Stimulated activated CD4-positive, alpha-beta T cell treated with anti-CD3 and anti-CD28 coated beads, Interleukin-12 subunit alpha, Interleukin-12 subunit beta, amount 100 ng/mL, for 4 hours (primary cell): ENCODE measurements around the gene PIGL.

Source experiments
- DNase-seq: peaks from one replicate; pipeline ENCODE4 v3.0.0-alpha.2; 2020

PIGL gene

DNA sequence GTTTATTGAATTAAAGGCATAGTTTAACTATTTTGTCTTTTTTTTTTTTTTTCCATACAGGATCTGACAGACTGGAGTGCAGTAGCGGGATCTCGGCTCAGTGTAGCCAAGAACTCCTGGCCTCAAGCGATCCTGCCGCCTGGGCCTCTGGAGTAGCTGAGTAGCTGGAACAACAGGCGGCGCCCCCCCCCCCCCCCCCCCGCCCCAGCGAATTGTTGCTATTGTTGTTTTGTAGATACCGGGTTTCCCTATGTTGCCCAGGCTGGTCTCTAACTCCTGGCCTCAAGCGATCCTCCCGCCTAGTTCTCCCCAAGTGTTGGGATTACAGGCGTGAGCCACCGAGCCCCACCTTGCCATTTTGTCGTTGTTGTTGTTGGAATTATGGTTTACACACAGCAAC, 137.6 kb downstream of the PIGL start:
- no peak for DNase-seq

DNA sequence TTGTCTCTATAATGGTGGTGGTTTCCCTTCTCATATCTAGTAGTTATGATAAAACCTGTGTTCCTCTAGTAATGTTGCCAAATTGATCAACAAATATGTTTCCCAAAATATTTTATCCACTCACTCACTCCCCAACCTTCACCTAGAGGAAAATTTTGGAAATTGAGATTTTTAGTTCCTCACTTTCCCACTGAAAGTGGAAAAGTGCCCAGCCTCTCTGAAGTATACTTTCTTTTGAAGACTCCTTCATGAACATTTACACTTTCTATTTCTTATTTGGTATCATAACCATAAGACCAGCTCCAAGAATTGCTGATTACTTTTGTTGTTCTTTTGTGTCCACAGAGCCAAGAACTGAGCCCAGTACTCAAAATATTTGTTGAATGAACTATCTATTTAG, 141.4 kb downstream of the PIGL start:
- DNase-seq = no peak

DNA sequence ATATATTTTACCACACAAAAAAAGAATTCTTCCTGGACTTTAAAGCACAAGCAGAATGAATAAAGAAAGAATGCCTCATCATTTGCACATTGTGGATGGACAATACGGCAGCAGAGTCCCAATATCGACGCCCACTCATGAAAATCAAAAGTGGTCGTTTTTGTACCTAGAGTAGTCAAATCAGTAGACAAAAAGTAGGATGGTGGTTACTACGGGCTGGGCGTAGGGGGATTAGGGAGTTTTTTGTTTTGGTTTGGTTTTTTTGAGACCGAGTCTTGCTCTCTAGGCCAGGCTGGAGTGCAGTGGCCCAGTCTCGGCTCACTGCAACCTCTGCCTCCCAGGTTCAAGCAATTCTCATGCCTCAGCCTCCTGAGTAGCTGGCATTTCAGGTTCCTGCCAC, 144.9 kb downstream of the PIGL start:
- DNase-seq = no peak

DNA sequence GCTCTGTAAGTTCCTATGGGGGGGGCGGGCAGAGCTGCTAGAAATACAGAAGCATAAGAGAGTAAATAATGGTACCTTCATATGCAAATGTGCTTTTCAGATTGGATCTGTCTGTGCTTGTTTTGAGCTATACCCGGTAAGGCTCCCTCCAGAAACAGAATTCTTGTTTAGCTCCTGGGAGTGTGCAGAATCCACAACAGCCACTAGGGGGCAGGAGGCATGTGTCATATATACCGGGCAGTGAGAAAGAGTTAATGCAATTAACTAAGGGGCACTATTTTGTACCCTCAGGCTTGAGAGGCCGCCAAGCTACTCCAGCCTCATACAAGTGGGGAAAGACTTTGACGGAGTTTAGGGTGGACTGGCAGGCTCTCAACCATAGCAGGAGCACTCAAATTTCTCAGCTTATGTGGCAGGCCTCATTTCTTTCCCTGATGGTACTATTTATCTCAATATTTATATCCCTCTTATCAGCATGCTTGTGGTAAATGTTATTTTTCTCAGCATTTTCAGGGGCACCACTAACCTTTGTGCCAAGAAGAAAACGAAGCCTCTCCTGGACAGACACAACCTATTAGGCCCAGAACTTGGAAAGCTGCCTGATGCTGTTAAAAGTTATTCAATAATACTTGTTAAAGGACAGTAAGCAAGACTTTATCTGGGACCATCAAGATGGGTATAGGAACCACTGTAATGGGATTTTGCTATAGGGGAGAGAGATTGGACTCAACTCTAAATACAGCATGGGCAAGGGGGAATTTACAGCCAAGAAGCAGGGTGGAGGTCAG, 146.9 kb downstream of the PIGL start:
- peak; percentile 71 for DNase-seq

DNA sequence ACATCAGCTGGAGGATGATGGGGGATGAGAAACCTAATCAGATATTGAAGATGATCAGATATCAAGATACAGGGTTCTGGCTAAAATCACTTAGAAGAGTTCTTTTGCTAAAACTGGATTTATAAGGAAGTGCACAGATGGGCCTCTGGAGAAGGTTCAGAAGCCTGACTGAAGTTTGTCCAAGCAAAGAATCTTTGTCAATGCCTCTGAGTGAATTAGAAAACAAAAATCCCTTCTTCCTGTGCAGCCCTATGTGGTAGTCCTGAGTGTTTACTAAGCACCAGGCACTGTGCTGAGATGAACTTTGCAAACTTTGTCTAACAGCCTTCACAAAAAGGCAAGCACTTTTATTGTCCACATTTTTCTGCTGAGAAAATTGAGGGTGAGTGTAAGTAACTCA, 147.6 kb downstream of the PIGL start:
- no peak for DNase-seq

DNA sequence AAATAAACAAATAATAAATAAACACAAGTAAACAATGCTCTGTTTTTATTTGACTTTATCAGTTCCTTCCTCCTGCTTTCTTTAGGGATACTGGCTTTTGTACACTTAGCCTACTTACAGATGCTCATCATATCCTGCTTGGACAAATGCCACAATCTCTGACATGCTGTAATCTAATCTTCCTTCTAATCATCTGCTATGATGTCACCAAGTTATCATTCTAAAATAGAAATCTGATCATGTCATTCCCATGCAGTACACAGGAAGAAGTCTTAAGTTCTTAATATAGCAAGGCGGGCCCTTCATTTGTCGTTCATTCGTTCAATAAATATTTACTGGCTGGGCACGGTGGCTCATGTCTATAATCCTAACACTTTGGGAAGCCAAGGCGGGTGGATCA, 154.7 kb downstream of the PIGL start:
- DNase-seq = no peak

DNA sequence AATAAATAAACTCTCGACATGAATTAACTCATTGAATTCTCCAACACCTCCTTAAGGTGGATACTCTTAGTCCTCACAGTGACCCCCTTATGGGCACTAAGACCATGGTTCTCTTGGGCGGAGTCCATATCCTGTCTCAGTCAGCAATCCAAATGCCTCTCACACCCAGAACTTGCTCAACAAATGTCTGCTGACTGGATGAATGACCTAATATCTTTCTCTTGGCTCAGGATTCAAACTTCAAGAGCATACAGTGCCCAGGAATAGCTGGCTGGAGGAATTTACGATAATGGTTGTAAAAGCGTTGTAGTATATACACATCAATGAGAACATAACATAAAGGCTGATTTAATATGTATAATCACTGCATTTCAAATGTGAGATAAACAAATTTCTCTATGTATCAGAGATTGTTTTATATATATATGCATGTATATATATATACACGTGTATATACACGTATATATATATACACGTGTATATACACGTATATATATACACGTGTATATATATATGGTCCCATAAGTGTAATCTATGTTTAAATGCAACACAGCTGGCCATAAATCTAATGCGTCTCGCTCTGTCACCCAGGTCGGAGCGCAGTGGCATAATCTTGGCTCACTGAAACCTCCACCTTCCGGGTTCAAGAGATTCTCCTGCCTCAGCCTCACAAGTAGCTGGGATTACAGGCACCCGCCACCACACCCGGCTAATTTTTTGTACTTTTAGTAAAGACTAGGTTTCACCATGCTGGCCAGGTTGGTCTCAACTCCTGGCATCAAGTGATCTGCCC, 157.3 kb downstream of the PIGL start:
- no peak for DNase-seq
